ENCODE data around the gene SSH2. TPM values are rescaled to one million over a fixed set of nuclear protein-coding genes. Genes with fewer than 3 reads are reported as not detected.

Gene SSH2
- total and polyA plus RNA-seq, 2 of the 13 experiments (the other 11 are each of a cell fraction or from before 2014, with no cell fraction given): 6.0 to 6.4 TPM

- TF ChIP-seq ZNF446 (CRISPR knock-in tag; IDR thresholded peaks at IDR 0.05): 0 out of 2 replicates have a peak, but pooled peaks have one; percentile 29
- no peak for TF ChIP-seq ELF3 (CRISPR knock-in tag; IDR thresholded peaks at IDR 0.05)
- no peak for TF ChIP-seq ZNF713 (CRISPR knock-in tag; IDR thresholded peaks at IDR 0.05)
- TF ChIP-seq GLI4 (CRISPR knock-in tag; IDR thresholded peaks at IDR 0.05; ENCODE audit: borderline replicate concordance): no peak
- TF ChIP-seq BCLAF1 (IDR thresholded peaks at IDR 0.05): no peak
- no peak for TF ChIP-seq ZSCAN29 (CRISPR knock-in tag; conservative IDR thresholded peaks at IDR 0.05)
- TF ChIP-seq ZNF230 (CRISPR knock-in tag; IDR thresholded peaks at IDR 0.05): no peak
- TF ChIP-seq CENPBD1 (CRISPR knock-in tag; IDR thresholded peaks at IDR 0.05; ENCODE audit: borderline replicate concordance, low read depth): no peak
- no peak for TF ChIP-seq ZSCAN20 (CRISPR knock-in tag; IDR thresholded peaks at IDR 0.05; ENCODE audit: borderline replicate concordance)
- no peak for TF ChIP-seq ZNF678 (CRISPR knock-in tag; IDR thresholded peaks at IDR 0.05)
- 0 out of 2 replicates have a peak, but pooled peaks have one; percentile 48 for TF ChIP-seq MLX (CRISPR knock-in tag; IDR thresholded peaks at IDR 0.05)
- no peak for TF ChIP-seq SMAD1 (CRISPR knock-in tag; IDR thresholded peaks at IDR 0.05; ENCODE audit: borderline replicate concordance, low read depth)
- no peak for TF ChIP-seq KLF11 (CRISPR knock-in tag; IDR thresholded peaks at IDR 0.05)
- TF ChIP-seq ZNF407 (CRISPR knock-in tag; IDR thresholded peaks at IDR 0.05; ENCODE audit: not compliant biosample characterization): peak; percentile 16
- TF ChIP-seq KDM6A (CRISPR knock-in tag; IDR thresholded peaks at IDR 0.05; ENCODE audit: low read depth): no peak
- TF ChIP-seq ZNF263 (CRISPR knock-in tag; IDR thresholded peaks at IDR 0.05): peak; percentile 88
- TF ChIP-seq AGO1 (IDR thresholded peaks at IDR 0.05; ENCODE audit: low read depth, low read length, poor library complexity, severe bottlenecking): no peak
- no peak for TF ChIP-seq WIZ (CRISPR knock-in tag; IDR thresholded peaks at IDR 0.05)
Observed at GRCh38 chr17:29590411-29591145, 339.4 kb downstream of the SSH2 start (continued).

Measured in HepG2 (cell line).